GM23338 (cell line): ENCODE results near the gene CASP10. TPM values are rescaled to one million over a fixed set of nuclear protein-coding genes. Genes with fewer than 3 reads are reported as not detected.

Experiments used
- ATAC-seq: fragments of 200-7000 bp; cut with Tn5 transposase; 3 replicates; pipeline ENCODE4 v1.9.1; 2020
- DNase-seq: peaks from one replicate; pipeline ENCODE4 v3.0.0-alpha.2; 2015; ENCODE audit warnings: low spot score
- H2AFZ ChIP-seq: fragments of 200-600 bp; sonication (generic); 2 replicates; pipeline ENCODE4 v1.8.0; 2016; ENCODE audit warnings: antibody characterized with exemption, mild to moderate bottlenecking, moderate library complexity
- H3F3A ChIP-seq: fragments of 200-600 bp; sonication (generic); replicated peaks from 2 replicates; pipeline ENCODE4 v1.8.0; 2017; ENCODE audit warnings: antibody characterized with exemption, mixed run types, low read depth
- H3K27ac ChIP-seq: fragments of 200-600 bp; sonication (generic); 2 replicates; pipeline ENCODE4 v1.6.1; 2016; ENCODE audit warnings: low read depth
- H3K27me3 ChIP-seq: fragments of 200-600 bp; sonication (generic); 2 replicates; pipeline ENCODE4 v1.8.0; 2016; ENCODE audit warnings: mild to moderate bottlenecking, mixed run types, moderate library complexity; ENCODE audit not compliant: insufficient read depth
- H3K36me3 ChIP-seq: fragments of 200-600 bp; sonication (generic); 2 replicates; pipeline ENCODE4 v1.8.0; 2016; ENCODE audit warnings: mild to moderate bottlenecking; ENCODE audit not compliant: insufficient read depth
- H3K4me1 ChIP-seq: fragments of 200-600 bp; sonication (generic); 2 replicates; pipeline ENCODE4 v1.8.0; 2016; ENCODE audit warnings: mild to moderate bottlenecking, moderate library complexity; ENCODE audit not compliant: insufficient read depth
- H3K4me2 ChIP-seq: fragments of 200-600 bp; sonication (generic); 2 replicates; pipeline ENCODE4 v1.7.1; 2017; ENCODE audit warnings: mixed run types
- H3K4me3 ChIP-seq: fragments of 200-600 bp; sonication (generic); 2 replicates; pipeline ENCODE4 v1.6.1; 2016; ENCODE audit warnings: mixed run types
- H3K79me2 ChIP-seq: fragments of 200-600 bp; sonication (generic); replicated peaks from 2 replicates; pipeline ENCODE4 v1.8.0; 2017; ENCODE audit warnings: mild to moderate bottlenecking; ENCODE audit not compliant: insufficient read depth
- H3K9me2 ChIP-seq: fragments of 200-600 bp; sonication (generic); 2 replicates; pipeline ENCODE4 v1.8.0; 2017; ENCODE audit not compliant: insufficient read depth
- H4K20me1 ChIP-seq: fragments of 200-600 bp; sonication (generic); replicated peaks from 2 replicates; pipeline ENCODE4 v1.8.0; 2017; ENCODE audit warnings: mild to moderate bottlenecking; ENCODE audit not compliant: insufficient read depth
- H3K27ac Mint-ChIP-seq: 2 replicates; pipeline ENCODE4 v1.8.0; 2020; ENCODE audit warnings: inconsistent platforms, mild to moderate bottlenecking, moderate library complexity, mixed read lengths
- H3K27me3 Mint-ChIP-seq: 3 replicates; pipeline ENCODE4 v1.8.0; 2022; ENCODE audit warnings: low read depth, mild to moderate bottlenecking, moderate library complexity, mixed read lengths, inconsistent platforms; ENCODE audit not compliant: insufficient read depth, poor library complexity
- H3K36me3 Mint-ChIP-seq: 3 replicates; pipeline ENCODE4 v1.8.0; 2021; ENCODE audit warnings: low read depth, mild to moderate bottlenecking, inconsistent platforms, moderate library complexity, mixed read lengths
- H3K4me1 Mint-ChIP-seq: 3 replicates; pipeline ENCODE4 v1.8.0; 2020; ENCODE audit warnings: mild to moderate bottlenecking, inconsistent platforms, mixed read lengths
- H3K4me3 Mint-ChIP-seq: 3 replicates; pipeline ENCODE4 v1.8.0; 2021; ENCODE audit warnings: moderate library complexity, mild to moderate bottlenecking, inconsistent platforms, mixed read lengths
- H3K9me3 Mint-ChIP-seq: 3 replicates; pipeline ENCODE4 v1.8.0; 2020; ENCODE audit warnings: moderate library complexity, mild to moderate bottlenecking, inconsistent platforms, mixed read lengths
- CREB1 ChIP-seq: fragments of 250-450 bp; sonication (Bioruptor Pico); IDR thresholded peaks from 2 replicates; pipeline ENCODE4 v1.5.0; 2020; ENCODE audit warnings: low read depth, mild to moderate bottlenecking, moderate library complexity
- CTCF ChIP-seq, 2 experiments: fragments of 200-600 bp in 1 of 2; sonication (generic) in 1 of 2; conservative IDR thresholded peaks; 2 replicates each; pipeline versions ENCODE4 v1.5.1 to v1.6.1; 2016 to 2017; ENCODE audit warnings: antibody characterized with exemption in 2 of 2, low read depth in 2 of 2, mild to moderate bottlenecking in 2 of 2, moderate library complexity in 1 of 2
- EZH2 ChIP-seq: fragments of 200-600 bp; sonication (generic); IDR thresholded peaks from one replicate; pipeline ENCODE4 v1.8.0; 2017; ENCODE audit warnings: antibody characterized with exemption, mild to moderate bottlenecking, low read depth; ENCODE audit not compliant: unreplicated experiment
- EZH2phosphoT487 ChIP-seq: fragments of 200-600 bp; sonication (generic); IDR thresholded peaks from one replicate; pipeline ENCODE4 v1.8.1; 2018; ENCODE audit warnings: antibody characterized with exemption; ENCODE audit not compliant: unreplicated experiment
- JUNB ChIP-seq: IDR thresholded peaks from one replicate; pipeline ENCODE4 v1.6.1; 2016; ENCODE audit warnings: antibody characterized with exemption; ENCODE audit not compliant: unreplicated experiment
- NANOG ChIP-seq: IDR thresholded peaks from 2 replicates; pipeline ENCODE4 v1.6.1; 2016; ENCODE audit warnings: antibody characterized with exemption, borderline replicate concordance
- POLR2AphosphoS5 ChIP-seq: IDR thresholded peaks from 2 replicates; pipeline ENCODE4 v1.6.1; 2016; ENCODE audit warnings: antibody characterized with exemption, low read depth
- STAT1 ChIP-seq: IDR thresholded peaks from one replicate; pipeline ENCODE4 v1.6.1; 2016; ENCODE audit warnings: antibody characterized with exemption; ENCODE audit not compliant: unreplicated experiment
- ZNF114 ChIP-seq: fragments of 250-450 bp; sonication (Bioruptor Pico); IDR thresholded peaks from 2 replicates; pipeline ENCODE4 v1.5.0; 2020; ENCODE audit warnings: mild to moderate bottlenecking, moderate library complexity
- polyA plus RNA-seq: library from polyadenylated mRNA; unstranded; fragments of >200 nt; fragmentation: Nextera tagmentation; extraction: Ambion mirVana; gene quantifications from 2 replicates; pipeline ENCODE4 v1.2.1, GENCODE V29; 2016
- total RNA-seq: library from RNA; depleted of rRNA; stranded (reverse); fragments of >200 nt; shearing (Covaris generic); gene quantifications from 2 replicates; pipeline ENCODE4 v1.2.3, GENCODE V29; 2014
- TF ChIP-seq, protein P1 (sequence below): fragments of 250-450 bp; sonication (Bioruptor Pico); IDR thresholded peaks from 2 replicates; pipeline ENCODE4 v1.5.0; 2020; ENCODE audit warnings: mild to moderate bottlenecking, moderate library complexity
- TF ChIP-seq, protein P2 (sequence below): IDR thresholded peaks from one replicate; pipeline ENCODE4 v1.6.1; 2018; ENCODE audit warnings: antibody characterized with exemption; ENCODE audit not compliant: unreplicated experiment

The CASP10 gene
- total and polyA plus RNA-seq, 2 experiments from 2014 or later: 1.9 to 3.5 TPM

DNA sequence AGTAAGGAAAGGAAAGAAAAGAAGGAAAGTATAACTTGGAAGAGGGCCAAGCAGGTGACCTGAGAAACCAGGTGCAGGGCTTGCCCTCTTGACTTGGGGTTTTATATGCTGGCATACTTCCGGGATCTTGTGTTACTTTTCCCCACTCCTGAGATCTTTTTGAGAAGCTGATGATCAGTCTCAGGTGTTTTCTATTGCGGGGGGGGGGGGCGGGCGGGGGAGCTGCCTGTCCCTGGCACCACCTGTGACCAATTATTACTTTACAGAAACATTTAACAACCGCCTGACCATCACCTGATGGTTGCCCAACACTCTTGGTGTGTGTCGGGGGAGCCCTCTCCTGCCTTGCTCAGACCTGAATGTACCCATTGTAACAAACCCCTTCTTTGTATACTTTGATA lies 6.9 kb upstream of the CASP10 start (continued):
- TF ChIP-seq, protein P1, sequence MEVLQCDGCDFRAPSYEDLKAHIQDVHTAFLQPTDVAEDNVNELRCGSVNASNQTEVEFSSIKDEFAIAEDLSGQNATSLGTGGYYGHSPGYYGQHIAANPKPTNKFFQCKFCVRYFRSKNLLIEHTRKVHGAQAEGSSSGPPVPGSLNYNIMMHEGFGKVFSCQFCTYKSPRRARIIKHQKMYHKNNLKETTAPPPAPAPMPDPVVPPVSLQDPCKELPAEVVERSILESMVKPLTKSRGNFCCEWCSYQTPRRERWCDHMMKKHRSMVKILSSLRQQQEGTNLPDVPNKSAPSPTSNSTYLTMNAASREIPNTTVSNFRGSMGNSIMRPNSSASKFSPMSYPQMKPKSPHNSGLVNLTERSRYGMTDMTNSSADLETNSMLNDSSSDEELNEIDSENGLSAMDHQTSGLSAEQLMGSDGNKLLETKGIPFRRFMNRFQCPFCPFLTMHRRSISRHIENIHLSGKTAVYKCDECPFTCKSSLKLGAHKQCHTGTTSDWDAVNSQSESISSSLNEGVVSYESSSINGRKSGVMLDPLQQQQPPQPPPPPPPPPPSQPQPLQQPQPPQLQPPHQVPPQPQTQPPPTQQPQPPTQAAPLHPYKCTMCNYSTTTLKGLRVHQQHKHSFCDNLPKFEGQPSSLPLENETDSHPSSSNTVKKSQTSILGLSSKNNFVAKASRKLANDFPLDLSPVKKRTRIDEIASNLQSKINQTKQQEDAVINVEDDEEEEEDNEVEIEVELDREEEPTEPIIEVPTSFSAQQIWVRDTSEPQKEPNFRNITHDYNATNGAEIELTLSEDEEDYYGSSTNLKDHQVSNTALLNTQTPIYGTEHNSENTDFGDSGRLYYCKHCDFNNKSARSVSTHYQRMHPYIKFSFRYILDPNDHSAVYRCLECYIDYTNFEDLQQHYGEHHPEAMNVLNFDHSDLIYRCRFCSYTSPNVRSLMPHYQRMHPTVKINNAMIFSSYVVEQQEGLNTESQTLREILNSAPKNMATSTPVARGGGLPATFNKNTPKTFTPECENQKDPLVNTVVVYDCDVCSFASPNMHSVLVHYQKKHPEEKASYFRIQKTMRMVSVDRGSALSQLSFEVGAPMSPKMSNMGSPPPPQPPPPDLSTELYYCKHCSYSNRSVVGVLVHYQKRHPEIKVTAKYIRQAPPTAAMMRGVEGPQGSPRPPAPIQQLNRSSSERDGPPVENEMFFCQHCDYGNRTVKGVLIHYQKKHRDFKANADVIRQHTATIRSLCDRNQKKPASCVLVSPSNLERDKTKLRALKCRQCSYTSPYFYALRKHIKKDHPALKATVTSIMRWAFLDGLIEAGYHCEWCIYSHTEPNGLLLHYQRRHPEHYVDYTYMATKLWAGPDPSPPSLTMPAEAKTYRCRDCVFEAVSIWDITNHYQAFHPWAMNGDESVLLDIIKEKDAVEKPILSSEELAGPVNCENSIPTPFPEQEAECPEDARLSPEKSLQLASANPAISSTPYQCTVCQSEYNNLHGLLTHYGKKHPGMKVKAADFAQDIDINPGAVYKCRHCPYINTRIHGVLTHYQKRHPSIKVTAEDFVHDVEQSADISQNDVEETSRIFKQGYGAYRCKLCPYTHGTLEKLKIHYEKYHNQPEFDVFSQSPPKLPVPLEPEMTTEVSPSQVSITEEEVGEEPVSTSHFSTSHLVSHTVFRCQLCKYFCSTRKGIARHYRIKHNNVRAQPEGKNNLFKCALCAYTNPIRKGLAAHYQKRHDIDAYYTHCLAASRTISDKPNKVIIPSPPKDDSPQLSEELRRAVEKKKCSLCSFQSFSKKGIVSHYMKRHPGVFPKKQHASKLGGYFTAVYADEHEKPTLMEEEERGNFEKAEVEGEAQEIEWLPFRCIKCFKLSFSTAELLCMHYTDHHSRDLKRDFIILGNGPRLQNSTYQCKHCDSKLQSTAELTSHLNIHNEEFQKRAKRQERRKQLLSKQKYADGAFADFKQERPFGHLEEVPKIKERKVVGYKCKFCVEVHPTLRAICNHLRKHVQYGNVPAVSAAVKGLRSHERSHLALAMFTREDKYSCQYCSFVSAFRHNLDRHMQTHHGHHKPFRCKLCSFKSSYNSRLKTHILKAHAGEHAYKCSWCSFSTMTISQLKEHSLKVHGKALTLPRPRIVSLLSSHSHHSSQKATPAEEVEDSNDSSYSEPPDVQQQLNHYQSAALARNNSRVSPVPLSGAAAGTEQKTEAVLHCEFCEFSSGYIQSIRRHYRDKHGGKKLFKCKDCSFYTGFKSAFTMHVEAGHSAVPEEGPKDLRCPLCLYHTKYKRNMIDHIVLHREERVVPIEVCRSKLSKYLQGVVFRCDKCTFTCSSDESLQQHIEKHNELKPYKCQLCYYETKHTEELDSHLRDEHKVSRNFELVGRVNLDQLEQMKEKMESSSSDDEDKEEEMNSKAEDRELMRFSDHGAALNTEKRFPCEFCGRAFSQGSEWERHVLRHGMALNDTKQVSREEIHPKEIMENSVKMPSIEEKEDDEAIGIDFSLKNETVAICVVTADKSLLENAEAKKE (CRISPR knock-in tag): no peak
- TF ChIP-seq CTCF (conservative IDR thresholded peaks at IDR 0.05; ENCODE audit: low read depth in 2 of 2) (no peak), CREB1 (CRISPR knock-in tag) (no peak), EZH2phosphoT487 (no peak), JUNB (no peak)

GRCh38 chr2:201180010-201180409 lies 2.9 kb upstream of the CASP10 start:
- peaks cover 3% of the 10 kb centered on the region; the same call in 1 of the 2 replicates for H3F3A ChIP-seq
- TF ChIP-seq EZH2phosphoT487 (no peak), POLR2AphosphoS5 (no peak), STAT1 (no peak), NANOG (no peak), CREB1 (CRISPR knock-in tag) (no peak), EZH2 (no peak), ZNF114 (CRISPR knock-in tag) (no peak)
- TF ChIP-seq, protein P2, sequence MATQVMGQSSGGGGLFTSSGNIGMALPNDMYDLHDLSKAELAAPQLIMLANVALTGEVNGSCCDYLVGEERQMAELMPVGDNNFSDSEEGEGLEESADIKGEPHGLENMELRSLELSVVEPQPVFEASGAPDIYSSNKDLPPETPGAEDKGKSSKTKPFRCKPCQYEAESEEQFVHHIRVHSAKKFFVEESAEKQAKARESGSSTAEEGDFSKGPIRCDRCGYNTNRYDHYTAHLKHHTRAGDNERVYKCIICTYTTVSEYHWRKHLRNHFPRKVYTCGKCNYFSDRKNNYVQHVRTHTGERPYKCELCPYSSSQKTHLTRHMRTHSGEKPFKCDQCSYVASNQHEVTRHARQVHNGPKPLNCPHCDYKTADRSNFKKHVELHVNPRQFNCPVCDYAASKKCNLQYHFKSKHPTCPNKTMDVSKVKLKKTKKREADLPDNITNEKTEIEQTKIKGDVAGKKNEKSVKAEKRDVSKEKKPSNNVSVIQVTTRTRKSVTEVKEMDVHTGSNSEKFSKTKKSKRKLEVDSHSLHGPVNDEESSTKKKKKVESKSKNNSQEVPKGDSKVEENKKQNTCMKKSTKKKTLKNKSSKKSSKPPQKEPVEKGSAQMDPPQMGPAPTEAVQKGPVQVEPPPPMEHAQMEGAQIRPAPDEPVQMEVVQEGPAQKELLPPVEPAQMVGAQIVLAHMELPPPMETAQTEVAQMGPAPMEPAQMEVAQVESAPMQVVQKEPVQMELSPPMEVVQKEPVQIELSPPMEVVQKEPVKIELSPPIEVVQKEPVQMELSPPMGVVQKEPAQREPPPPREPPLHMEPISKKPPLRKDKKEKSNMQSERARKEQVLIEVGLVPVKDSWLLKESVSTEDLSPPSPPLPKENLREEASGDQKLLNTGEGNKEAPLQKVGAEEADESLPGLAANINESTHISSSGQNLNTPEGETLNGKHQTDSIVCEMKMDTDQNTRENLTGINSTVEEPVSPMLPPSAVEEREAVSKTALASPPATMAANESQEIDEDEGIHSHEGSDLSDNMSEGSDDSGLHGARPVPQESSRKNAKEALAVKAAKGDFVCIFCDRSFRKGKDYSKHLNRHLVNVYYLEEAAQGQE: no peak

More at GRCh38 chr2:201180010-201180409, 2.9 kb upstream of the CASP10 start:
- peaks cover 32% of the 10 kb centered on the region for H3K9me3 Mint-ChIP-seq
- H3K4me3 Mint-ChIP-seq: no peak overlapping the region
- no peaks in the 10 kb centered on the region for H3K9me2 ChIP-seq
- peak overlapping the region; percentile 38; the same call in 1 of the 2 replicates for H2AFZ ChIP-seq
- H3K27ac Mint-ChIP-seq: no peak overlapping the region
- H4K20me1 ChIP-seq: no peaks in the 10 kb centered on the region
- H3K4me1 ChIP-seq: 0 out of 2 replicates have a peak, but pooled peaks cover 5% of the 10 kb centered on the region
- no peak overlapping the region for H3K4me2 ChIP-seq
- H3K27ac ChIP-seq: no peak overlapping the region
- DNase-seq (no peak), ATAC-seq (no peak)
- H3K27me3 ChIP-seq: no peaks in the 10 kb centered on the region
- no peaks in the 10 kb centered on the region for H3K79me2 ChIP-seq
- H3K36me3 ChIP-seq: no peaks in the 10 kb centered on the region
- H3K27me3 Mint-ChIP-seq: peaks cover 7% of the 10 kb centered on the region
- no peak overlapping the region for H3K4me3 ChIP-seq
- H3K4me1 Mint-ChIP-seq: peaks cover 12% of the 10 kb centered on the region
- H3K36me3 Mint-ChIP-seq: peaks cover 17% of the 10 kb centered on the region
